K562 (cell line): Measurements from ENCODE around the gene ATP9B. TPM values are rescaled to one million over a fixed set of nuclear protein-coding genes. Genes with fewer than 3 reads are reported as not detected.

Experiments used
- ATAC-seq: fragments of 200-7000 bp; cut with Tn5 transposase; 3 replicates; pipeline ENCODE4 v1.9.1; 2020; ENCODE audit warnings: moderate library complexity
- BruUV-seq: library from RNA; stranded (reverse); fragments of 400-500 nt; replicated peaks from 2 replicates; lab custom pipeline; 2021; lab: Mats Ljungman, UMichigan
- CTCF ChIA-PET: fragments of 300-600 bp; formaldehyde crosslinking; extraction: SDS; loops from one replicate; lab custom pipeline; 2021; ENCODE audit warnings: low intra/inter-chr PET ratio; lab: Yijun Ruan, JAX
- POLR2A ChIA-PET: fragments of 300-600, 350-650 bp; sonication (Branson Sonifier 250); formaldehyde crosslinking; extraction: SDS; loops from one replicate; lab custom pipeline; 2021; ENCODE audit warnings: antibody characterized with exemption, inconsistent platforms; lab: Yijun Ruan, JAX
- DNase-seq, 4 experiments: peaks; one replicate each; pipeline versions ENCODE4 v3.0.0 to v3.0.0-alpha.2; 2011 to 2018; ENCODE audit warnings: low spot score in 3 of 4, mixed read lengths in 3 of 4; ENCODE audit errors: extremely low read depth in 1 of 4
- FAIRE-seq: peaks from 2 replicates; lab custom pipeline; 2011; peaks lifted over from hg19 to GRCh38; lab: Jason Lieb, UNC
- H2AFZ ChIP-seq: 2 replicates; pipeline ENCODE4 v1.6.0; 2011; ENCODE audit warnings: low read depth, low read length, control low read depth, inconsistent platforms
- H3K27ac ChIP-seq: fragments of 200-600 bp; 3 replicates; pipeline ENCODE4 v1.8.0; 2011; ENCODE audit warnings: low read depth, mild to moderate bottlenecking, control low read depth, inconsistent platforms, low read length, moderate library complexity, mixed read lengths; ENCODE audit errors: extremely low read depth
- H3K27me3 ChIP-seq, 2 experiments: fragments of 300-600 bp in 1 of 2; 2 replicates in 1 of 2; 3 replicates in 1 of 2; pipeline versions ENCODE4 v1.6.0 to v1.8.0; 2011; ENCODE audit warnings: inconsistent platforms in 2 of 2, low read length in 2 of 2, mild to moderate bottlenecking in 1 of 2, mixed read lengths in 1 of 2, moderate library complexity in 1 of 2; ENCODE audit not compliant: control insufficient read depth in 2 of 2, insufficient read depth in 2 of 2
- H3K36me3 ChIP-seq: fragments of 300-600 bp; 3 replicates; pipeline ENCODE4 v1.8.0; 2011; ENCODE audit warnings: mild to moderate bottlenecking, low read length, inconsistent platforms; ENCODE audit not compliant: control insufficient read depth, insufficient read depth
- H3K4me1 ChIP-seq, 2 experiments: fragments of 200-600 bp in 1 of 2; replicated peaks in 1 of 2; 2 replicates in 1 of 2; 3 replicates in 1 of 2; pipeline versions ENCODE4 v1.5.1 to v1.8.0; 2011; ENCODE audit warnings: inconsistent platforms in 2 of 2, low read length in 2 of 2, mild to moderate bottlenecking in 1 of 2, mixed read lengths in 1 of 2, moderate library complexity in 1 of 2; ENCODE audit not compliant: control insufficient read depth in 2 of 2, insufficient read depth in 2 of 2
- H3K4me2 ChIP-seq: 2 replicates; pipeline ENCODE4 v1.6.1; 2011; ENCODE audit warnings: low read length, control low read depth, inconsistent platforms, mixed read lengths; ENCODE audit not compliant: insufficient read depth
- H3K4me3 ChIP-seq: fragments of 200-600 bp; sonication (generic), shearing (Covaris generic); 2 replicates; pipeline ENCODE4 v1.5.1; 2016; ENCODE audit warnings: control low read depth, inconsistent platforms
- H3K79me2 ChIP-seq: fragments of 200-600 bp; 3 replicates; pipeline ENCODE4 v1.8.0; 2011; ENCODE audit warnings: low read length, inconsistent platforms; ENCODE audit not compliant: control insufficient read depth, insufficient read depth
- H3K9ac ChIP-seq, 2 experiments: 2 replicates each; pipeline versions ENCODE4 v1.6.0 to v1.6.1; 2011; ENCODE audit warnings: low read depth in 2 of 2, low read length in 2 of 2, control low read depth in 1 of 2, inconsistent platforms in 1 of 2, mild to moderate bottlenecking in 1 of 2, mixed read lengths in 1 of 2; ENCODE audit not compliant: insufficient read depth in 1 of 2
- H3K9me1 ChIP-seq: one replicate; pipeline ENCODE4 v1.6.0; 2011; ENCODE audit warnings: inconsistent platforms, mild to moderate bottlenecking, low read length, moderate library complexity; ENCODE audit not compliant: control insufficient read depth, insufficient read depth
- H3K9me3 ChIP-seq: replicated peaks from 2 replicates; pipeline ENCODE4 v1.5.1; 2011; ENCODE audit warnings: low read depth, low read length, inconsistent platforms; ENCODE audit not compliant: control insufficient read depth, insufficient read depth
- H4K20me1 ChIP-seq: replicated peaks from 2 replicates; pipeline ENCODE4 v1.6.1; 2011; ENCODE audit warnings: low read length, inconsistent platforms, mixed read lengths; ENCODE audit not compliant: control insufficient read depth, insufficient read depth
- CREB1 ChIP-seq, 2 experiments: sonication (generic) in 1 of 2; formaldehyde crosslinking in 1 of 2; IDR thresholded peaks; 2 replicates each; pipeline versions ENCODE4 v1.6.1 to v1.8.0; 2012 to 2022; ENCODE audit warnings: inconsistent platforms in 1 of 2, mild to moderate bottlenecking in 1 of 2, missing genetic modification reagents in 1 of 2, moderate library complexity in 1 of 2
- HDAC2 ChIP-seq: fragments of 450-650 bp; IDR thresholded peaks from 2 replicates; pipeline ENCODE4 v1.6.1; 2016; ENCODE audit warnings: mild to moderate bottlenecking
- LCOR ChIP-seq: sonication (generic); formaldehyde crosslinking; IDR thresholded peaks from 2 replicates; pipeline ENCODE4 v1.8.0; 2022; ENCODE audit warnings: mild to moderate bottlenecking, missing genetic modification reagents
- RBM34 ChIP-seq: fragments of 200-400 bp; formaldehyde crosslinking; IDR thresholded peaks from 2 replicates; pipeline ENCODE4 v1.6.1; 2018; ENCODE audit warnings: low read length, borderline replicate concordance; ENCODE audit not compliant: insufficient read depth
- ZC3H8 ChIP-seq: fragments of 450-650 bp; IDR thresholded peaks from 2 replicates; pipeline ENCODE4 v1.6.1; 2017
- ZNF586 ChIP-seq: fragments of 450-650 bp; formaldehyde crosslinking; conservative IDR thresholded peaks from 2 replicates; pipeline ENCODE4 v1.4.0; 2020; ENCODE audit warnings: mild to moderate bottlenecking, moderate library complexity
- WGBS: fragments of 100-300 bp; shearing (Covaris generic); methylation state at CpG from one replicate; pipeline ENCODE4 v1.1.6; 2016; ENCODE audit warnings: low coverage, mixed read lengths; ENCODE audit not compliant: insufficient coverage; ENCODE audit errors: missing lambda C conversion rate; 5-methylcytosine and 5-hydroxymethylcytosine counted together
- in situ Hi-C: fragments of 300-500 bp; cut with MboI; formaldehyde crosslinking; loops from 4 replicates; pipeline ENCODE4 v1.15.0; 2018; ENCODE audit warnings: inconsistent platforms, mixed read lengths
- intact Hi-C: fragments of 100-400 bp; cut with micrococcal nuclease; formaldehyde crosslinking; loops from 2 replicates; pipeline ENCODE4 v1.14.2; 2022
- polyA plus RNA-seq, 8 experiments: library from polyadenylated mRNA; depleted of rRNA in 4 of 8; stranded (reverse) in 5 of 8; unstranded in 3 of 8; fragments of >200 nt; fragmentation: Nextera tagmentation in 2 of 8; fragmentation: Illumina TruSeq in 1 of 8; extraction: Ambion mirVana in 2 of 8; extraction: Trizol in 1 of 8; gene quantifications; 2 replicates each; pipeline versions ENCODE4 v1.2.1 to v1.2.3, GENCODE V29; 2011 to 2014; ENCODE audit warnings: inconsistent platforms in 1 of 8, missing spikeins in 1 of 8
- total RNA-seq, 7 experiments: library from RNA; depleted of rRNA in 6 of 7; stranded (reverse); fragments of >200 nt in 6 of 7; fragmentation: Illumina TruSeq in 2 of 7; extraction: Trizol in 2 of 7; gene quantifications; 2 replicates each; pipeline versions ENCODE4 v1.2.1 to v1.2.3, GENCODE V29; 2011 to 2021; ENCODE audit warnings: low replicate concordance in 1 of 7
- TF ChIP-seq, protein P1 (sequence below): fragments of 250-450 bp; sonication (Bioruptor Pico); IDR thresholded peaks from 2 replicates; pipeline ENCODE4 v1.8.0; 2021; ENCODE audit warnings: mild to moderate bottlenecking, moderate library complexity
- TF ChIP-seq, protein P2 (sequence below): fragments of 450-650 bp; conservative IDR thresholded peaks from 2 replicates; pipeline ENCODE4 v1.6.1; 2016; ENCODE audit warnings: missing genetic modification characterization, low read depth, mild to moderate bottlenecking, missing compliant biosample characterization, moderate library complexity
- TF ChIP-seq, protein P3 (sequence below), 2 experiments: fragments of 250-450 bp in 1 of 2; fragments of 450-650 bp in 1 of 2; sonication (Bioruptor Pico) in 1 of 2; IDR thresholded peaks; 2 replicates each; pipeline versions ENCODE4 v1.6.1 to v1.8.0; 2016 to 2021; ENCODE audit warnings: mild to moderate bottlenecking in 2 of 2, moderate library complexity in 2 of 2, missing compliant biosample characterization in 1 of 2, missing genetic modification characterization in 1 of 2
- TF ChIP-seq, protein P4 (sequence below): sonication (generic); formaldehyde crosslinking; IDR thresholded peaks from 2 replicates; pipeline ENCODE4 v1.8.1; 2023; ENCODE audit warnings: mild to moderate bottlenecking, missing genetic modification reagents
- TF ChIP-seq, protein P5 (sequence below): fragments of 250-450 bp; sonication (Bioruptor Pico); IDR thresholded peaks from 2 replicates; pipeline ENCODE4 v1.8.0; 2021; ENCODE audit warnings: moderate library complexity, mild to moderate bottlenecking, inconsistent platforms

The ATP9B gene
- total and polyA plus RNA-seq, 9 of the 15 experiments (the other 6 are each of a cell fraction or from before 2014, with no cell fraction given): 0.66 to 13.2 (median 7.9) TPM

DNA sequence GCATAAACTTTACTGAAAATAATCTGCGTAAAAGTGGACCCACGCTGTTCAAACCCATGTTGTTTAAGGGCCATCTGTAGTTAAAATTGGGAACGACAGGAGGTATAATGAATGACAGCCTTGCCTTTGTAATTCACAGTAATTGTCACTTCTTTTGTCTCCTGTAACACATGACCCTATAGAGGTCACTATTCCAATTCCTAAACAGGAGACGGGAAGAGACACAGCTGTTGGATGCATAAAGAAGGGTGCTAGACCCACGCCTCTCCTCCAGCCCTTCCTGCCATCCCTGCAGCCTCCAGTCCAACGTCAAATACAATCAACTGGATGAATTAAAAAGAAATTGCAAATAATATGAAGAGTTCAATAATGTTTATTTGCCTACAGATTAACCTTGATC lies 263.5 kb downstream of the ATP9B start:
- 0 out of 3 replicates have a peak, but pooled peaks cover 8% of the 10 kb centered on the region for H3K36me3 ChIP-seq
- no peak for DNase-seq
- intact Hi-C loops: no loop called here
- H2AFZ ChIP-seq: no peak overlapping the region
- no peak overlapping the region for H3K27ac ChIP-seq
- ChIA-PET CTCF (no interaction called here), POLR2A (no interaction called here)
- H3K4me2 ChIP-seq: no peak overlapping the region
- H3K9me1 ChIP-seq: no peaks in the 10 kb centered on the region
- no peak for FAIRE-seq
- H4K20me1 ChIP-seq: no peaks in the 10 kb centered on the region
- 72% methylated on average over 6 of the region's 6 CpGs for WGBS
- no peaks in the 10 kb centered on the region for H3K27me3 ChIP-seq
- H3K4me1 ChIP-seq: no peaks in the 10 kb centered on the region
- H3K9me3 ChIP-seq: no peaks in the 10 kb centered on the region
- H3K4me3 ChIP-seq: no peak overlapping the region
- in situ Hi-C loops: no loop called here
- no TSS peak for BruUV-seq
- H3K79me2 ChIP-seq: no peaks in the 10 kb centered on the region
- ATAC-seq: no peak
- H3K9ac ChIP-seq: no peak overlapping the region
- TF ChIP-seq, protein P1, sequence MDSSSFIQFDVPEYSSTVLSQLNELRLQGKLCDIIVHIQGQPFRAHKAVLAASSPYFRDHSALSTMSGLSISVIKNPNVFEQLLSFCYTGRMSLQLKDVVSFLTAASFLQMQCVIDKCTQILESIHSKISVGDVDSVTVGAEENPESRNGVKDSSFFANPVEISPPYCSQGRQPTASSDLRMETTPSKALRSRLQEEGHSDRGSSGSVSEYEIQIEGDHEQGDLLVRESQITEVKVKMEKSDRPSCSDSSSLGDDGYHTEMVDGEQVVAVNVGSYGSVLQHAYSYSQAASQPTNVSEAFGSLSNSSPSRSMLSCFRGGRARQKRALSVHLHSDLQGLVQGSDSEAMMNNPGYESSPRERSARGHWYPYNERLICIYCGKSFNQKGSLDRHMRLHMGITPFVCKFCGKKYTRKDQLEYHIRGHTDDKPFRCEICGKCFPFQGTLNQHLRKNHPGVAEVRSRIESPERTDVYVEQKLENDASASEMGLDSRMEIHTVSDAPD (CRISPR knock-in tag): no peak
- TF ChIP-seq, protein P2, sequence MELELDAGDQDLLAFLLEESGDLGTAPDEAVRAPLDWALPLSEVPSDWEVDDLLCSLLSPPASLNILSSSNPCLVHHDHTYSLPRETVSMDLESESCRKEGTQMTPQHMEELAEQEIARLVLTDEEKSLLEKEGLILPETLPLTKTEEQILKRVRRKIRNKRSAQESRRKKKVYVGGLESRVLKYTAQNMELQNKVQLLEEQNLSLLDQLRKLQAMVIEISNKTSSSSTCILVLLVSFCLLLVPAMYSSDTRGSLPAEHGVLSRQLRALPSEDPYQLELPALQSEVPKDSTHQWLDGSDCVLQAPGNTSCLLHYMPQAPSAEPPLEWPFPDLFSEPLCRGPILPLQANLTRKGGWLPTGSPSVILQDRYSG (tag): no peak
- TF ChIP-seq CREB1 (IDR thresholded peaks at IDR 0.05) (no peak), CREB1 (CRISPR knock-in tag; IDR thresholded peaks at IDR 0.05) (no peak), RBM34 (no peak), LCOR (no peak), ZC3H8 (no peak), ZNF586 (CRISPR knock-in tag) (no peak), HDAC2 (no peak)
- TF ChIP-seq, protein P3, sequence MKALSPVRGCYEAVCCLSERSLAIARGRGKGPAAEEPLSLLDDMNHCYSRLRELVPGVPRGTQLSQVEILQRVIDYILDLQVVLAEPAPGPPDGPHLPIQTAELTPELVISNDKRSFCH (CRISPR knock-in tag; IDR thresholded peaks at IDR 0.05): no peak
- TF ChIP-seq, protein P3 (tag; IDR thresholded peaks at IDR 0.05): no peak
- TF ChIP-seq, protein P4, sequence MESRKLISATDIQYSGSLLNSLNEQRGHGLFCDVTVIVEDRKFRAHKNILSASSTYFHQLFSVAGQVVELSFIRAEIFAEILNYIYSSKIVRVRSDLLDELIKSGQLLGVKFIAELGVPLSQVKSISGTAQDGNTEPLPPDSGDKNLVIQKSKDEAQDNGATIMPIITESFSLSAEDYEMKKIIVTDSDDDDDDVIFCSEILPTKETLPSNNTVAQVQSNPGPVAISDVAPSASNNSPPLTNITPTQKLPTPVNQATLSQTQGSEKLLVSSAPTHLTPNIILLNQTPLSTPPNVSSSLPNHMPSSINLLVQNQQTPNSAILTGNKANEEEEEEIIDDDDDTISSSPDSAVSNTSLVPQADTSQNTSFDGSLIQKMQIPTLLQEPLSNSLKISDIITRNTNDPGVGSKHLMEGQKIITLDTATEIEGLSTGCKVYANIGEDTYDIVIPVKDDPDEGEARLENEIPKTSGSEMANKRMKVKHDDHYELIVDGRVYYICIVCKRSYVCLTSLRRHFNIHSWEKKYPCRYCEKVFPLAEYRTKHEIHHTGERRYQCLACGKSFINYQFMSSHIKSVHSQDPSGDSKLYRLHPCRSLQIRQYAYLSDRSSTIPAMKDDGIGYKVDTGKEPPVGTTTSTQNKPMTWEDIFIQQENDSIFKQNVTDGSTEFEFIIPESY: no peak
- TF ChIP-seq, protein P5, sequence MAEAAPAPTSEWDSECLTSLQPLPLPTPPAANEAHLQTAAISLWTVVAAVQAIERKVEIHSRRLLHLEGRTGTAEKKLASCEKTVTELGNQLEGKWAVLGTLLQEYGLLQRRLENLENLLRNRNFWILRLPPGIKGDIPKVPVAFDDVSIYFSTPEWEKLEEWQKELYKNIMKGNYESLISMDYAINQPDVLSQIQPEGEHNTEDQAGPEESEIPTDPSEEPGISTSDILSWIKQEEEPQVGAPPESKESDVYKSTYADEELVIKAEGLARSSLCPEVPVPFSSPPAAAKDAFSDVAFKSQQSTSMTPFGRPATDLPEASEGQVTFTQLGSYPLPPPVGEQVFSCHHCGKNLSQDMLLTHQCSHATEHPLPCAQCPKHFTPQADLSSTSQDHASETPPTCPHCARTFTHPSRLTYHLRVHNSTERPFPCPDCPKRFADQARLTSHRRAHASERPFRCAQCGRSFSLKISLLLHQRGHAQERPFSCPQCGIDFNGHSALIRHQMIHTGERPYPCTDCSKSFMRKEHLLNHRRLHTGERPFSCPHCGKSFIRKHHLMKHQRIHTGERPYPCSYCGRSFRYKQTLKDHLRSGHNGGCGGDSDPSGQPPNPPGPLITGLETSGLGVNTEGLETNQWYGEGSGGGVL (CRISPR knock-in tag): no peak
